Astrocyte of the spinal cord (primary cell): ENCODE results near the gene SPRYD4.

Experiments
- DNase-seq: peaks from one replicate; pipeline ENCODE4 v3.0.0; 2011; ENCODE audit warnings: low read depth, low spot score
- H3K4me3 ChIP-seq: 2 replicates; pipeline ENCODE4 v1.5.1; 2011; ENCODE audit warnings: low read depth, mild to moderate bottlenecking, low read length, moderate library complexity
- in situ Hi-C: cut with HindIII; loops from 2 replicates; pipeline ENCODE4 v1.10.0; 2017; ENCODE audit warnings: low sequenced_read_pairs
- TF ChIP-seq, protein P1 (sequence below): IDR thresholded peaks from 2 replicates; pipeline ENCODE4 v1.5.1; 2012; ENCODE audit warnings: low read depth, mild to moderate bottlenecking, low read length, inconsistent platforms

SPRYD4 gene

DNA sequence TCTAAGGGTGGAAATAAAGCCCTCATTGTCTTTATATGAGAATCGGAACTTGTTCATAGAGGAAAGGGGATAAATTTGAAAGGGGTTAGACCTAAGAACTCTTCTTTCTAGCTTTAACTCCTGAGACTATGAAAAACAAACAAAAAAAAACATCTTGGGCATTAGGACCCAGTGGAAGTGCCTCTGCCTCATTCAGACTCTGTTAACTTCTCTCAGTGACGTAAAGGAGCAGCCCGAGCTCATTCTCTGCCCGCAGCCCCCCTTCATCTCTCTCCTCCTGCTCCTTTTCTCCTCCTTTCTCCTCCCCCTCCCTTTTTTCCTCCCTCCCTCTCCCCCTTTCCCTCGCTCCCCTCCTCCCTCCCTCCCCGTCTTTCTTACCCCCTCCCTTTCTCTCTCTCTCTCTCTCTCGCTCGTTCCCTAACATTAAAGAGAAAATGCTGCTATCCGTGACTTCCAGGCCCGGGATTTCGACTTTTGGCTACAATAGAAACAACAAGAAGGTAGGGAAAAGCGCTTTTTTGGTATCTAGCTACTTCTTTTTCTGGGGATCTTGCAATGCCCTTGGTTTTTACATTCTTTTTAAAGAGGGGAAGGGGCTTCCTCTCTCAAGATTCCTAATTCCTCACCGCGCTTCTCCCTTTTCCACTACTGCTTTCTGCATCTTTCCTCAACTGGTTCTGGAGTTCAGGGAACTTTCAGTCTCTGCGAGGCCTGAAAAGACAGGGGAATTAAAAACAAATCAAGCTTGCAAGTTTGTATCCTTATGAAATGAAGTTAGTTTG is 53.4 kb downstream of the SPRYD4 start, which contains the start of gene RBMS2:
RBMS2 (plus strand) TSS at position 231 of the 782 bp plus-strand sequence; CDS start at position 435, 204 bp downstream.
- H3K4me3 ChIP-seq = peak within 1 kb of the TSS; percentile 86
- TF ChIP-seq, protein P1, sequence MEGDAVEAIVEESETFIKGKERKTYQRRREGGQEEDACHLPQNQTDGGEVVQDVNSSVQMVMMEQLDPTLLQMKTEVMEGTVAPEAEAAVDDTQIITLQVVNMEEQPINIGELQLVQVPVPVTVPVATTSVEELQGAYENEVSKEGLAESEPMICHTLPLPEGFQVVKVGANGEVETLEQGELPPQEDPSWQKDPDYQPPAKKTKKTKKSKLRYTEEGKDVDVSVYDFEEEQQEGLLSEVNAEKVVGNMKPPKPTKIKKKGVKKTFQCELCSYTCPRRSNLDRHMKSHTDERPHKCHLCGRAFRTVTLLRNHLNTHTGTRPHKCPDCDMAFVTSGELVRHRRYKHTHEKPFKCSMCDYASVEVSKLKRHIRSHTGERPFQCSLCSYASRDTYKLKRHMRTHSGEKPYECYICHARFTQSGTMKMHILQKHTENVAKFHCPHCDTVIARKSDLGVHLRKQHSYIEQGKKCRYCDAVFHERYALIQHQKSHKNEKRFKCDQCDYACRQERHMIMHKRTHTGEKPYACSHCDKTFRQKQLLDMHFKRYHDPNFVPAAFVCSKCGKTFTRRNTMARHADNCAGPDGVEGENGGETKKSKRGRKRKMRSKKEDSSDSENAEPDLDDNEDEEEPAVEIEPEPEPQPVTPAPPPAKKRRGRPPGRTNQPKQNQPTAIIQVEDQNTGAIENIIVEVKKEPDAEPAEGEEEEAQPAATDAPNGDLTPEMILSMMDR = no peak
- DNase-seq = peak; percentile 95
- in situ Hi-C loops = no loop called here

DNA sequence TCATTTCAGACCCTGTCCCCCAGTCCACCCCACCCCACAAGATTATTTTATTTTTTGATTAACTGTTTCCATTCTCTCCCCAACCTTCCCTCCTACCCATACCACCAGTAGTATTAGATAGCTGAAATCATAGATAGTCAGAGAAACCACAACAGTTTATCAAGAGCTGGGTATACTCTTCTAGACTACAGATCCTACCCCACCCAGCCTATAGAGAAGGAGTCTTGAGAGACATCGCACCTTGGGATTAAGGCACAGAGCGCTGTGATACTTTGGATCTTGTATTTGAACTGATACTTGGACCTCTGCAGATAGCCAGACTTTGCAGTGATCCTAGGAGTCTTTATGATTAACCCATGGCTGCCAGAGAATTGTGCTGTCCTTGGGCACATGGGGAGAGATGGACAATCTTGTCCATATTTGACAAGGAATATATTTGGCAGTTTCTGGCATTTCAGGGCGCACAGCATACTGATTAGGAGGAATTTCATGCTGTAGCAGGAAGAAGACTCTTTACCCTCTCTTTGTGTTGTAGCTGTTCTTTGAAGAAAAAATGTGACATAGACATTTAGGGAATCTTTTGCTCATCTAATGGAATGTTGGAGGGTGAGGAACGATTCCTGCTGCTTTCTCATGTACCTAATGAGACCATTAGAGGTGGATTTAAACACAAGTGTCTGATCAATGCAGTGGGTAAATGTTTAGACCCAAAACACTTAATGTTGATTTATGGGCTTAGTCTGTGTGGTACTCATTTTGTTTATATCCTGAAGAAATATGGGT is 54.2 kb downstream of the SPRYD4 start:
- peak; percentile 34 for DNase-seq
- TF ChIP-seq, protein P1 = no peak
- H3K4me3 ChIP-seq = peak overlapping the region; percentile 86
- in situ Hi-C loops = no loop called here

- DNase-seq = no peak
- TF ChIP-seq, protein P1 = no peak
- in situ Hi-C loops = no loop called here
- no peak overlapping the region for H3K4me3 ChIP-seq
Measured at GRCh38 chr12:56528846-56529245, 60.5 kb downstream of the SPRYD4 start.
